Astrocyte of the cerebellum (primary cell): ENCODE results near the gene NTNG2.

ENCODE experiments used
- DNase-seq: peaks from one replicate; pipeline ENCODE4 v3.0.0-alpha.2; 2011; ENCODE audit warnings: low read depth
- H3K4me3 ChIP-seq: 2 replicates; pipeline ENCODE4 v1.5.1; 2011; ENCODE audit warnings: mild to moderate bottlenecking, low read depth, low read length, moderate library complexity
- CTCF ChIP-seq: IDR thresholded peaks from 2 replicates; pipeline ENCODE4 v1.5.1; 2012; ENCODE audit warnings: low read length, low read depth, moderate library complexity, mild to moderate bottlenecking; ENCODE audit errors: missing control alignments
- in situ Hi-C: cut with HindIII; loops from 2 replicates; pipeline ENCODE4 v1.10.0; 2017; ENCODE audit warnings: low sequenced_read_pairs

Gene NTNG2

GRCh38 chr9:132181796-132182313 lies 20.0 kb downstream of the NTNG2 start:
- DNase-seq = no peak
- H3K4me3 ChIP-seq = no peak overlapping the region
- in situ Hi-C loops = no loop called here
- no peak for TF ChIP-seq CTCF

- TF ChIP-seq CTCF = peak; percentile 45
- in situ Hi-C loops = no loop called here
- no peak for DNase-seq
- H3K4me3 ChIP-seq = no peak overlapping the region
Measured at GRCh38 chr9:132182314-132183091, 20.6 kb downstream of the NTNG2 start.

GRCh38 chr9:132183134-132183533 lies 21.3 kb downstream of the NTNG2 start:
- DNase-seq = no peak
- H3K4me3 ChIP-seq = no peak overlapping the region
- in situ Hi-C loops = no loop called here
- no peak for TF ChIP-seq CTCF

- no peak for TF ChIP-seq CTCF
- DNase-seq = no peak
- in situ Hi-C loops = no loop called here
Measured at GRCh38 chr9:132183715-132184114, 21.9 kb downstream of the NTNG2 start.

GRCh38 chr9:132184124-132184523 lies 22.3 kb downstream of the NTNG2 start:
- DNase-seq = no peak
- no peak for TF ChIP-seq CTCF
- in situ Hi-C loops = no loop called here

More at GRCh38 chr9:132183715-132184114, 21.9 kb downstream of the NTNG2 start:
- H3K4me3 ChIP-seq = no peak overlapping the region

GRCh38 chr9:132185073-132186009 lies 23.5 kb downstream of the NTNG2 start:
- in situ Hi-C loops = no loop called here
- no peak overlapping the region for H3K4me3 ChIP-seq
- DNase-seq = no peak

More at GRCh38 chr9:132184124-132184523, 22.3 kb downstream of the NTNG2 start:
- no peak overlapping the region for H3K4me3 ChIP-seq

More at GRCh38 chr9:132185073-132186009, 23.5 kb downstream of the NTNG2 start:
- no peak for TF ChIP-seq CTCF
